Stimulated activated CD8-positive, alpha-beta memory T cell treated with anti-CD3 and anti-CD28 coated beads, Interleukin-12 subunit alpha, Interleukin-12 subunit beta, amount 100 ng/mL, for 4 hours (primary cell): ENCODE data around the gene KCNK6.

Experiments used
- DNase-seq: peaks from one replicate; pipeline ENCODE4 v3.0.0-alpha.2; 2020; ENCODE audit warnings: low read depth

KCNK6 gene

DNA sequence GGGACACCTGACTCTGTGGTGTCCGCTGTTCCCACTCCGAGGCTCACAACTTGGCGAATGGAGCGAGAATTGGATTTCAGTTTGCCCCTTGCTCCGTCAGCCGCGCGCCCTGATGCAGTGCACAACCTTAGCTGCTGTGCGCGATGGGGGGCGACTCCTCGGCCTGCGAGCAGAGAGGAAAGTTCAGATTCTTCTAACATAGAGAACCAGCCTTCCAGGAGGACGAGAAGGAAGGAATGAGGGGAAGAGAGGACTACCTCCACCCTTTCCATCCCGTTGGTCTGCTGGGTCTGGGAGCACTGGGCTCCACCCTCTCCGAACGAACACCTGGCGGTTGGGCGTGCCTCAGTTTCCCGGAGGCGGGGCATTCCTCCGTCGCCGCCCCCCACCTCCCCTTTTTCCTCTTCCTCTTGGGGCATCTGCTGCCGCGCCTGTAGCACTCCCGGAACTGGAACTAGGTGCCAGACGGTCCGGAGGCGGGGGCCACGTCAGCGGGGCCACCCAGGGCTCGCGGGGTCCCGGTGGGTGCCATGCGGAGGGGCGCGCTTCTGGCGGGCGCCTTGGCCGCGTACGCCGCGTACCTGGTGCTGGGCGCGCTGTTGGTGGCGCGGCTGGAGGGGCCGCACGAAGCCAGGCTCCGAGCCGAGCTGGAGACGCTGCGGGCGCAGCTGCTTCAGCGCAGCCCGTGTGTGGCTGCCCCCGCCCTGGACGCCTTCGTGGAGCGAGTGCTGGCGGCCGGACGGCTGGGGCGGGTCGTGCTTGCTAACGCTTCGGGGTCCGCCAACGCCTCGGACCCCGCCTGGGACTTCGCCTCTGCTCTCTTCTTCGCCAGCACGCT, at the start of gene KCNK6:
Gene KCNK6 (plus strand): TSS at position 425 of the 838 bp plus-strand sequence. CDS start 106 bp downstream, at position 531.
- peak; percentile 45 for DNase-seq

DNA sequence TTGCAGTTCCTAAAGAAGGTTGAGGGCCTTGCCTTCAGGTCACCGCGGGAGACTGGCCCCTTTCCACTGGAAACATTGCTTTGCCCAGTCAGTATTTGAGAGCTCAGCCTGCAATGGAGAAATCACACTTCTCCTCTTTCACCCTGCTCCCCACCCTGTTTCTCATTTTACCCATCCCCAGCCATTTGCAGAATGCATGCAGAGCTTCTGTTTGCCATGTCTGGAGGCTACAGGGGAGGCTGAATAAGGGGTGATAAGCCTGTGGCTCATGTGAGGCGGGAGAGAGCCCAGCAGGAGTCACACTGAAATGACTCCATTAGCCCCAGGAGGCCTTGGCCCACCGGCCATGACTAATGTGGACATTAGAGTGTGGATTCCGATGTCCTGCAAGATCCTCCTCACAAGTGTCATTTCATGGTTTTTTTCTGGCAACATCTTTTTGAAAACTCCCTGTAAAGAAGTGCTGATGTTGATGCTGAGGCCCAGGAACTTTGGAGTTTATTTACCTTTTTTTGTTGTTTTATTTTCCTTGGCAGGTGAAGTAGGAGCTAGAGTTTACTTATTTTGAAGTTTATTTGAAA, 49.0 kb upstream of the KCNK6 start:
- DNase-seq = no peak

DNA sequence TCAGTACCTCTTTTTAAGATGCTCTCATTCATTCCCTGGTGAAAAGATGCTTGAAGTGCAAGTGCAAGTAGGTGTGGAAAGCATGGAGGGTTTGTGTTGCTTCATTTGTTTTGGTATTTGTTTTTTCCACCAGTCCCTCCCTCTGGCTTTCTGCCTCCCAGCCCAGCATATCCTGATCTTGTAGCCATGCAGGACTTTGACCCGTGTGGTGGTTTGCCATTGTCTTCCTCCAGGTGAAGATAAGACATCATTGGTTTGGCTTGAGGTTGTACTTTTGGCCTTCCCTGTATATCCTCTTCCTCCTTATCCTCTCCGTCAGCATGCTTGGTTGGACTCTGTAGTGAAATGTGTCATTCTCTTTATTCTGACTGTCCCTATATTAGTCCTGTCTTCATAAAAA, 46.1 kb upstream of the KCNK6 start:
- no peak for DNase-seq

DNA sequence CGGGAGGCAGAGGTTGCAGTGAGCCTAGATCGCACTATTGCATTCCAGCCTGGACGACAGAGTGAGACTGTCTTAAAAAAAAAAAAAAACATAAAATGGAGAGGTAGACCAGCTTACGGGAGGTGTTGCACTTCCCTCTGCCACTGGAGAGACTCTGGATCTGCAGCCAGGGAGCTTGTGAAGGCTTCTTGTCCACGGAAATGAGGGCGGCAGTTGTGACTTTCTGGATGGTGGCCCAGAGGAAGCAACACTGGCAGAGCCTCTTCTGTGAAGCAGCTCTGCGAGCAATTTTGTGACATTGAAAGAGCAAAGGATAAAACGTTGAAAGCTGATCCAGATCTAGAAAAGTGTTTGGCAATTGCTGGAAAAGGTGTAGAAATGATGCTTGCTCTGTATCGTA, 44.9 kb upstream of the KCNK6 start:
- DNase-seq = no peak

DNA sequence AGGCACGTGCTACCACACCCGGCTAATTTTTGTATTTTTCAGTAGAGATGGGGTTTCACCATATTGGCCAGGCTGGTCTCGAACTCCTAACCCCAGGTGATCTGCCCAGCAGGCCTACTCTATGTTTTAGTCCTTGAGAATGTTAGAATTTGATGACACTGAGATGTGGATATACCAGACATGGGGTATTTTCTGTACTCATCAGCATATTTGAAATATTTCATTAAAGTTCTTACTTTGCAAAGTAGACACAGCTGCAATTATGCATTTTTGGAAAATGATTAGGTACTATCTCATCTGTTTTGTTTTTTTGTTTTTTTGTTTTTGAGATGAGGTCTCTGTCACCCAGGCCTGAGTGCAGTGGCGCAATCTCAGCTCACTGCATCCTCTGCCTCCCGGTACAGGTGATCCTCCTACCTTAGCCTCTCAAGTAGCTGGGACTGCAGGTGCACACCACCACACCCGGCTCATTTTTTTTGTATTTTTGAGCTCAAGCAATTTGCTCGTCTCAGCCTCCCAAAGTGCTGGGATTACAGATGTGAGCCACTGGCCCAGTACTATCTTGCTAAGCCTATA, 42.6 kb upstream of the KCNK6 start:
- no peak for DNase-seq

DNA sequence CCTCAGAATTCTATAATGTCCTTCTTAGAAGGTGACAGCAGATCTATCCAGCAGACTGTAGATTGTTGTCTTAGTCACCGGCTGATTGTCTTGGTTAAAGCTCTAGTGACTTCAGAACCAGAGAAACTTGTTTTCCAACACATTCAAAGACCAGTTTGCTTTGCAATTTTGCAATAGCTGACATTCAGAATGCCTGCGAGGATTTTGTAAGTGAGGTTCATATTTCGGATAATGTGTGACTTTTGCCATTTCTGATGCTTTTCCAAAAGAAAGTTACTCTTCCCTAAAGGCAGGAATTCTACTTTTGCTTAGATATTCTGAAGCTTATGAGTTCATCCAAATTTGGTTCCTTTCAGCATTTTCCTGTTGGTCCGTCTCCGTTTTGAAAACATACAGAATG, 42.1 kb upstream of the KCNK6 start:
- DNase-seq = no peak

DNA sequence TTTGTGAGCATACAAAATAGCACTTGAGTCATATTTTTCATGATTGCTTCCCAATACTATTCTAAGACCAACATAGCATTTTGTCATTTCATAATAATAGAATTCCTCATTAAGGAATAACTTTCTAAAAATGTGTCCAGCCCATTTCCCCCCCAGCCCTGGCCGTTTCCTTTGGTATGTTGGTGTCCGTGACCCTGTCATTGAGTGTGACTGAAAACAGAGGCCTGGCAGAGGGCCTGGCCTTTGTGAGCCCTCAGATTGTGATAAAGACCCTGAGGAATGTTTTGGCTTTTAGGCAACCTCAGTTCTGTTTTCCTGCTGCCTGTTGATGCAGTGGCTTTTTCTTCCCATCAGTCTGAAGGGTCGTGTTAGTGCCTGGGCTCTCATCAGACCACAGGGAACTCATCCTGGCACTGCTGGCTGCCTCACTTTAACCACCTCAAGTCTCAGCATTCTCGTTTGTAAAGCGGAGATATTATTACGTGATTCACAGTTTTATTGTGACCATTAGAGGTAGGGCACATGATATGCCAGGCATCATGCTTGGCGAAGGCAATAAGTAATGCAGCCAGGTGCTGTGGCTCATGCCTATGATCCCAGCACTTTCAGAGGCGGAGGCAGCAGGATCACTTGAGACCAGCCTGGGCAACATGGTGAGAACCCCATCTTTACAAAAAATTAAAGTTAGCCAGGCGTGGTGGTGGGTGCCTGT, 41.5 kb upstream of the KCNK6 start:
- DNase-seq = no peak

DNA sequence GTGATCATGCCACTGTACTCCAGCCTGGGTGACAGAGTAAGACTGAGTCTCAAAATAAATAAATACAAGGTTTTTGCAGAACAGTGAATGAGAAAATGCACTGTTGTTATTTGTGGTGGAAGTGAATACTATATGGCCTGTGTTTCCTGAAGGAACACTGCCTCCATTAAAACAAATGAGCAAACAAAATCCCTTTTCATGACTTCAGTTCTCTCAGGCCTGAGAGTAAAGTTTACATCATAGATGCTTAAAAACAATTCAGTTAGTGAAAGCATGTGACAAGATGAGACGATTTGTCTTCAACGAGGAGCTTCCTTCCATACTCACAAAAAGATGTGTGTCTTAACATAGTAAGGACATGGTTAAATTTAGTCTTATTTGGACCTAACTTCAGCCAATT, 40.9 kb upstream of the KCNK6 start:
- no peak for DNase-seq

DNA sequence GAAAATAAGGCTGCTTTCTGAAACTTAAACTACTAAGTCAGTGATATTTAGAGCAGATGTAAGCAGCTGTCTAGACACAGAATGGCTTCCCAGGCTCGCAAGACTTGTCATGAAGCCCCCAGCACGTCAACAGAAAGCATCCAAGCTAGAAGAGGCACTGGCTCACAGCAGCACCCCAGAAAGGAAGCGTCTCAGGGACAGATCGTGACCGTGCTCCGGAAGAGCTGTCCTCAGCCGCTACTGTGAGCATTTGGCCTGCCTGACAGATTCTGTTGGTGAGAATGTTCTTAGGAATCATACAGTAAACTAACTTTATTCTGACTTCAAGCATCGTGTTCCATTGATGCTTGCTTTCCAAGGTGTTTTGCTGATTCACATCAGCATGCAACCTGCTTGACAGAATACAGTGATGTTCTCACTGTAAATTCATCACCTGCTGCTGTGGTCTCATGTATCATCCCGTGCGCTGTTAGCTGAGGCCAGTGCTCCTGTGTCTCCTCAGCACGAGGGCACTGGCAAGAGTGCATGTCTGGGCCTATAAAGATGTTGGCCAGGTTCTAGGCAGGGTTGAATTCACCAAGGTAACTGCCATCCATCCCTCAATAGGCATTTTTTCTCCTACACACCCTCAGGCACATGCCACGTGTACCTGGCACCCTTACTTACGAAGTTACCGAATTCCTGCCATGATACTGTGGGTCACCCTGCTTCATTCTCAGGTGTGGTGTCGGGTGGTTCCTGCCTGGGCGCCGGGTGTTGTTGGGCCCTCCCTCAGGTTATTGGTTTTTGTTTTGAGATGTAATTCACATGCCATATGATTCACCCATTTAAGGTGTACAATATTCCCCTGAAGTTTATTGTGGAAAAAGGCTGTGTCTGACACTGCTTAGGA, 39.4 kb upstream of the KCNK6 start:
- no peak for DNase-seq

DNA sequence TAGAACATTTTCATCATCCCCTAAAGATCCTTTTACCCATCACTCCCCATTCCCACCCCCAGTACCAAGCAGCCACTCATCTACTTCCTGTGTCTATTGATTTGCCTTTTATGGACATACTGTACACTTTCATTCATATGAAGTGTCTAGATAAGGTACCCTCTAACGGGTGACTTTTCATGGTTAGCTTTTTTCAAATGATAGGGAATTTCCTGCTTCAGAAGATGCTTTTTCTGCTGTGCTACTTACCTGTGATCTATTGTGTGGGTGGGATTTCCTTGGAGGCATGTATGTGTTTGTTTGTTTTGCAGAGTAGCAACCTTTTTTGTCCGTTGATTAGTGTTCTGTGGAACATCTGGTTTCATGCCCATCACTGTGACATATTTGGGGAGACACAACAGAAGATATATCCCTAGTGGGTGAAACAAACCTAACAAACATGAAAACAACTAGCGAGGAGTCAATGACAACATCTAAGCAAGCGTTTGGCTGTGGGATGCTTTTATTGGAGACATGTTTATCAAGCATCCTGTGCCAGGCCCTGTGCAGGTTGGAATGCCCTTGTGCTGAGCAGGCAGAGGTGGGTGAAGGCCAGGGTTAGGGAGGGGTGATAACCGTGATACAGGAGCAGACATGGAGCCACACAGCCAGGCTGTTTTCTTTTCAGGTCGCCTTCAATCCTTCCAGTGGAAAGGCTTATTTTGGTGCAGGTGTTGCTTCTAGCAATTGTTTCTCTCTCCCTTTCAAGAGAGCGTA, 37.7 kb upstream of the KCNK6 start:
- no peak for DNase-seq

DNA sequence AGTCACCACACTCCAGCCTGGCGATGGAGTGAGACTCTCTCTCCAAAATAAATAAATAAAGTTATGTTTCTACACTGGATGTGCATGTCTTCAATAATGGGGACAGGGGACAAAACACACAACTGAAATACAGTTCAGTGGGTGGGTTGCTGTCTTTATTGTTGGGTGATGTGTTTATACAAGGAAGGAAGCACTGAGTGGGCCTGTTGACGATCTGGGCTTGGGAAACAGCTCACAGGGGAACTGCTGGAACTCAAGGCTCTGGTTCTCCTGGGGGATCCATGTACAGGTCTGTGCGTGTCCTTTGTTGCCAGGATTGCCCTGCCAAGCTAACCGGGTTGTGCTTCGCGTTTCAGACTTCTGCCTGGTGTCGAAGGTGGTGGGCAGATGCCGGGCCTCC, 36.4 kb upstream of the KCNK6 start:
- DNase-seq = no peak

DNA sequence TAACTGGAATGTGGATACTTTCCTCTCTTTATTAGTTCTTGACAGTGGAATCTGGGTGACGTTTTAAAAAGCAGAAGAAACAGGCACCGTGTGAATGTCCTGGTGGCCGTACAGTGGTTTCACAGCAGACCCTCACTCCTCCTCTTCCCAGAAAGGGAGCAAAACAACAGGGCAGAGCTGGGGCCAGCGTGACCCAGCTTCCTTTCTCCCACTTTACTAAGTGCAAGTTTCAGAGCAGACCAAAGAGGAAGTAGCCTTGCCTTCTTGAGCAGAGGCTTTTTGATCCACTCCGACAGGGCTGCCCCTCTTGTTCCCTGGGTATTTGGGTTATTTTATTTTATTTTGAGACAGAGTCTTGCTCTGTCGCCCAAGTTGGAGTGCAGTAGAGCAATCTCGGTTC, 35.2 kb upstream of the KCNK6 start:
- DNase-seq = no peak

DNA sequence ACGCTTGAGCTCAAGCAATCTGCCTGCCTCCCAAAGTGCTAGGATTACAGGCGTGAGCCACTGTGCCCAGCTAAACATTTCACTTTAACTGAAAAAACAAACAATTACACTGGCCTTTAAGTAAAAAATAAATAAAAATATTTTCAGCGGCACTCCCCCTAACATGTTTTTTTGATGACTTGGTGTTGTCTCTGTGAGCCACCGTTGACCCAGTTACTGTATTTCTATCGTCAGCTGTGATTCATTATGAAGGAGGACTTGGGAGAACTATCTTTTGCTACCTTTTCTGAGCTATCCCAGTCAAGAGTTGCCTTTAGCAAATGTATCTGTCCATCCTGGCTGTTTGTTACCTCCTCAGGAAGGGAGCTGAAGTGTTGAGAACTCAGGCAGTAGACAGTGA, 34.1 kb upstream of the KCNK6 start:
- DNase-seq = no peak

DNA sequence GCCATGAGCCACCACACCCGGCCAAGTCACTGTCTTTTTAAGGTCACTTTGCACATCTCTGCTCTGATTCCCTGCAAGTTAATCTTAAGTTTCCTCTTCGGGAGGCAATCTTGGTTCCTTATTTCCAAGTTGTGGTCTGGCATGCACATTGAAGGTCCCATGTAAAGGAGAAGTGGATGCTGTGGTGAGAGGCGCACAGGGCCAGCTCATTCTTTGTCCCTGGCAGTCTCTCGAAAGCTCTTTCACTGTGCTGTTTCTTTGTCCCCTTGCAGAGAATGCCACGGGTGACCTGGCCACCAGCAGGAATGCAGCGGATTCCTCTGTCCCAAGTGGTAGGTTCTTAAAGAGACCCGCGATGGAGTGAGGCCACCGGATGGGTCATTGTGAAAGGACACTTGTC, 32.0 kb upstream of the KCNK6 start:
- no peak for DNase-seq

DNA sequence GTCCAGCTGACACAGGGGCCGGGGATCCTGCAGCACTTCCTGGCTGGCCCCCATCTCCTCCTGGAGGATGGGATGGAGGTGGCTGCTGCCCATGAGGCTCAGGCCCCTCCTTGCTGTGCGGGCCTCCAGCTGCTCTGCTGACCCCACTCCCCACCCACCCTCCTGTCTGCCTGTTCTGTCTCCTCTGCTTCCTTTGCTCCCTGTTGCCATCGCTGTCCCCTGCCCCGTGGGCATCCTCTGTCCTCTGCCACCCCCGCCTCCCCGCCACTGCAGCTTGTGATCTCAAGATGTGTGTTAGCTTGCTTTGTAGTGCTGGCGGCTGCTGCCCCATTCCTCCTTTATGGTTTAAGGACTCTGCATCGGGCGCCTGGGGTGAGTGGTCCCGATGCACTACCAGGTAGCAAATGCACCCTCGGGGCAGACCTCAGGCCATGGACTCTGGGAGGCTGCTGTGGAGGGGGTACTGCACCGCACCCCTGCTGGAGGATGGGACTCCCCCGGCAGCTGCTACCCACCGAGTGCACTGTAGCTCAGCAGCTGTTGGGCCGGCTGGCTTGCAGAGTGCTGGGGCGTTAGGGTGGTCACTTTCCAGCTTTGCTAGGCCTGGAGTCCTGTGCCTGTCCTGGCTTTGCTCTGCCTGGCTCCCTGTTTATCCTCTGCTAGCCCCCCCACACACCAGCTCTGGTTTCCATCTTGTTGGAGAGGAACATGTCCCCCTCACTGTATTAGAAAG, 31.4 kb upstream of the KCNK6 start:
- DNase-seq = no peak

DNA sequence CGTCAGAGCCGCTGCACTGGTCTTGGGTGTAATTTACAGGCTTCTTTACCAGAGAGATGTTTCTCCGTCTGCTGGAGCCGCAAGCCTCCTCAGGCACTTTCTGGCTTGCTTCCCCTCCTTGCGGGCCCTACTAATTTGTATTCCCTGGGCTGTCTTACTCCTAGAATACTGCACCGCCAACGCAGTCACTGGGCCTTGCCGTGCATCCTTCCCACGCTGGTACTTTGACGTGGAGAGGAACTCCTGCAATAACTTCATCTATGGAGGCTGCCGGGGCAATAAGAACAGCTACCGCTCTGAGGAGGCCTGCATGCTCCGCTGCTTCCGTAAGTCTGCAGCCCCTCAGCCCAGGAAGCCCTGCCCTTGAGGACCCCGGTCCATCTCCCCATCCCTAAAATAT, 29.7 kb upstream of the KCNK6 start:
- no peak for DNase-seq

DNA sequence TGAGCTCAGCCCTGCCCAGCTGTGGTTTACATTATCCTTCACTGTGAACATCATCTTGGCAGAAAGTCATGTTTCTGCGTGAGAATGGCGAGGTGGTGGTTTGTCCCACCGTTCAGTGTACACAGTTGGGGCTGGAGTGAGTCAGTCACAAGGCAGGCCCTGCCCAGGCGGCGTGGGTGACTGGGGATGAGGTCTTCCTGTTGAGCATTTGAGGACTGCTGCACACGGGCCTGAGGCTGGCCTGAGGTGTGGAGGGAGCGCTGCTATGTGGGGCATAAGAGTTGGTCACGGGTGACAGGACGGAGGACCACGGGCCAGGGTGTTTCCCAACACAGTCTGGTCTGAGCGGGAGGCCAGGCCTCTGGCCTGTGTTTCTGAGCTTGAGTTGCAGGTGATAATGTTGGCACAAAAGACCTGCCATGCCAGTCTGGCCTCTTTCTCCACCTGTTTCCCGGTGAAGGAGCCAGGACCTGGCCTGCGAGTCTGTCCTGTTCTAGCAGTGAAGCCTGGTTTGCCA, 29.0 kb upstream of the KCNK6 start:
- no peak for DNase-seq

DNA sequence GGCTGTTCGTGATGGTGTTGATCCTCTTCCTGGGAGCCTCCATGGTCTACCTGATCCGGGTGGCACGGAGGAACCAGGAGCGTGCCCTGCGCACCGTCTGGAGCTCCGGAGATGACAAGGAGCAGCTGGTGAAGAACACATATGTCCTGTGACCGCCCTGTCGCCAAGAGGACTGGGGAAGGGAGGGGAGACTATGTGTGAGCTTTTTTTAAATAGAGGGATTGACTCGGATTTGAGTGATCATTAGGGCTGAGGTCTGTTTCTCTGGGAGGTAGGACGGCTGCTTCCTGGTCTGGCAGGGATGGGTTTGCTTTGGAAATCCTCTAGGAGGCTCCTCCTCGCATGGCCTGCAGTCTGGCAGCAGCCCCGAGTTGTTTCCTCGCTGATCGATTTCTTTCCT, 27.8 kb upstream of the KCNK6 start:
- no peak for DNase-seq

DNA sequence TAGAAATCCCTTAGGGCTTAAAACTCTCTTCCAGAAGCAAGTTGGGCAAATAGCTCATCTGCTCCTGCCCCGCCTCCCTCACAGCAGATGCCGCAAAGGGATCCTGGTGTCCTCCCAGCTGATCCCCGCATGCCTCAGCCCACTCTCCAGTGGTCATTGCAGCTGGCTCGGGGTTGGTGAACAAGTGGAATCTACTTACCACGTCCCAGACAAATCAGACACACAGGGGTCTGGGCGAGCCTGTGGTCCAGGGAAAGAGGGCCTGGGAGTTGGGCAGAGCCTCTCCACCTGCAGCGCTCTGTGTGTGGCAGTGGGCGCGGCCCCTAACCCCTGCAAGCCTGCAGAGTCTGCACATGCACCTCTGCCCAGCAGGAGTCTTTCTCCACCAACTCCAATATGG, 26.4 kb upstream of the KCNK6 start:
- no peak for DNase-seq

DNA sequence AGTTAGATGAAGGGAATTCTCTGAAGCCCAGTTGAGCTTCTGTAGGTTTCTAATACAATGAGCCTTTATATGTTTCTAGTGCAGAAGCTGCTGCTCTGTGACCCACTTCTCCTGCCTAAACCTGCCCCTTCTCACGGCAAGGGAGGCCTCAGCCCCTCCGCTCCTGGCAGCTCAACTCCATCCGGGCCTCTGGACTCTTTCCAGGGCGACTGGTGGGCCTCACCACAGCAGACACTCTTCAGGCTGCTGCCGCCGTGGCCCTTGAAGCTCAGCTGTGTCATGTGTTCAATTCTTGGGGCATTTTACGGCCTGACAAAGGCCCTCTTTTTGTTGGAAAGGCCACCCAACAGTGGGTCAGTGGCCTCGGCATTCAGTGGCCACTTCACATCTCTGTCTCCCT, 25.6 kb upstream of the KCNK6 start:
- no peak for DNase-seq
